ENCODE results near the gene FAM124A.

- TF ChIP-seq CTCF (IDR thresholded peaks at IDR 0.05) (no peak), POLR2A (IDR thresholded peaks at IDR 0.05) (no peak)
These were observed at the start of gene FAM124A for GRCh38 chr13:51222037-51222685.
